WTC11 (cell line): ENCODE data around the gene TCOF1.

Source experiments
- CREB1 ChIP-seq: sonication (generic); formaldehyde crosslinking; IDR thresholded peaks from 2 replicates; pipeline ENCODE4 v1.8.0; 2023; ENCODE audit warnings: mild to moderate bottlenecking, missing genetic modification reagents
- ELF4 ChIP-seq: sonication (generic); formaldehyde crosslinking; IDR thresholded peaks from 2 replicates; pipeline ENCODE4 v1.8.1; 2022; ENCODE audit warnings: low read depth, mild to moderate bottlenecking, moderate library complexity, missing genetic modification reagents
- GRHL2 ChIP-seq: fragments of 250-450 bp; sonication (Bioruptor Pico); IDR thresholded peaks from 2 replicates; pipeline ENCODE4 v1.8.0; 2022; ENCODE audit warnings: mild to moderate bottlenecking, moderate library complexity; ENCODE audit not compliant: insufficient replicate concordance, severe bottlenecking

DNA sequence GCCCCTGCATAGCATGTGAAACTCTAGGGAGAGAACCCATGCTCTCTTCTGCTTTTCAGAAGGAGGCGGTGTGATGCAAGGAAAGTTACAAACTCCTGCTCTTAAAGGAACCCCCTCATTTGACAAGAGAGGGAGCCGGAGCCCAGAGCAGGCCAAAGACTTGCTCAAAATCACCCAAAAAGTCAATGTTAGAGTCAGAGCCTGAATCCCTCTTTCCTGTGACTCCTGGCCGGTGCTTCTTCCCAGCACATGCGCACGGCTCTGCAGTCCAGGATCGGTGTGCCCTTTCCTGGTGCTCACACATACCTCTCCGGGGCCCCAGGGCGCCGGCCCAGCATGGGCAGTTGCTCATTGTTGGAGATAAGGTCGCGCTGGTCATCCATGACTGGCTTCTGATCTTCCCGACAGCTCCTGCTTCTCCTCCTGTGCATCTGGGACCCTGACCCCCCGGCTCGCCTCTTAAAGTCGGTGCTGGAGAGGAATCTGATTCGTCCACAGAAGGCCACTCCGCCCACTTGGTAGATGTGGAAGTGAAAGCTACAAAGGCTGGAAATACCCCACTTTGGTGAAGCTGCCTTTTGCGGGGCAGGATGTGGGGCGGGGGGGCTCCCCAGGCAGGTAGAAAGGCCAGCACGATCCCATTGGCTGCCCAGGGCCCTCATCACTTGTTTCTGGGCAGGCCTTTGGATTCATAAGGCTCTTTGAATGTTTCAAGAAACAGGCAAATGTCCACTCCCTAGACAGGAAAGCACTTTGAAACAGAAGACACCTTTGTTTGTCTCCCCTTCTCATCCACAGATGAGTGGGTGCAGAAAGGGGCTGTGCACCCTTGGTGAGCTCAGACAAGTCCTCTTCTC, 55.0 kb downstream of the TCOF1 start, which contains the start of gene CD74:
- TF ChIP-seq ELF4 (CRISPR knock-in tag) (no peak), CREB1 (CRISPR knock-in tag) (no peak), GRHL2 (CRISPR knock-in tag) (no peak)
